HEK293 (cell line): ENCODE measurements around the gene SLC19A1.

Experiments used
- BCL6B ChIP-seq: fragments of 450-650 bp; formaldehyde crosslinking; IDR thresholded peaks from 2 replicates; pipeline ENCODE4 v1.5.1; 2017; ENCODE audit warnings: missing biosample characterization, missing genetic modification characterization
- GFI1B ChIP-seq: fragments of 450-650 bp; formaldehyde crosslinking; IDR thresholded peaks from 2 replicates; pipeline ENCODE4 v1.5.1; 2016; ENCODE audit warnings: missing biosample characterization, missing genetic modification characterization
- INSM2 ChIP-seq: fragments of 450-650 bp; formaldehyde crosslinking; IDR thresholded peaks from 2 replicates; pipeline ENCODE4 v1.5.1; 2016; ENCODE audit warnings: missing biosample characterization, missing genetic modification characterization
- KLF1 ChIP-seq: fragments of 450-650 bp; formaldehyde crosslinking; IDR thresholded peaks from 2 replicates; pipeline ENCODE4 v1.5.1; 2016; ENCODE audit warnings: missing biosample characterization, missing genetic modification characterization
- KLF7 ChIP-seq: fragments of 450-650 bp; formaldehyde crosslinking; IDR thresholded peaks from 2 replicates; pipeline ENCODE4 v1.5.1; 2016; ENCODE audit warnings: missing biosample characterization, missing genetic modification characterization, borderline replicate concordance
- KLF8 ChIP-seq: fragments of 450-650 bp; formaldehyde crosslinking; IDR thresholded peaks from 2 replicates; pipeline ENCODE4 v1.5.1; 2016; ENCODE audit warnings: missing biosample characterization, missing genetic modification characterization
- MEIS1 ChIP-seq: sonication (generic); formaldehyde crosslinking; IDR thresholded peaks from 2 replicates; pipeline ENCODE4 v1.8.1; 2022; ENCODE audit warnings: missing genetic modification reagents, mild to moderate bottlenecking, borderline replicate concordance
- MYNN ChIP-seq: fragments of 450-650 bp; formaldehyde crosslinking; IDR thresholded peaks from 2 replicates; pipeline ENCODE4 v1.5.1; 2016; ENCODE audit warnings: missing biosample characterization, missing genetic modification characterization, borderline replicate concordance
- OVOL3 ChIP-seq: fragments of 450-650 bp; formaldehyde crosslinking; IDR thresholded peaks from 2 replicates; pipeline ENCODE4 v1.5.1; 2016; ENCODE audit warnings: missing biosample characterization, missing genetic modification characterization
- SALL2 ChIP-seq: fragments of 450-650 bp; formaldehyde crosslinking; IDR thresholded peaks from 2 replicates; pipeline ENCODE4 v1.5.0; 2017; ENCODE audit warnings: missing biosample characterization, mild to moderate bottlenecking, missing genetic modification characterization, borderline replicate concordance
- SETDB1 ChIP-seq: IDR thresholded peaks from one replicate; pipeline ENCODE4 v1.6.1; 2017; ENCODE audit warnings: mild to moderate bottlenecking, low read length, moderate library complexity, mixed read lengths; ENCODE audit not compliant: insufficient read length
- SP3 ChIP-seq: fragments of 450-650 bp; formaldehyde crosslinking; IDR thresholded peaks from 2 replicates; pipeline ENCODE4 v1.5.1; 2016; ENCODE audit warnings: missing biosample characterization, missing genetic modification characterization
- YY1 ChIP-seq: fragments of 450-650 bp; formaldehyde crosslinking; IDR thresholded peaks from 2 replicates; pipeline ENCODE4 v1.5.1; 2018; ENCODE audit warnings: missing biosample characterization, missing genetic modification characterization
- YY2 ChIP-seq: fragments of 450-650 bp; formaldehyde crosslinking; IDR thresholded peaks from 2 replicates; pipeline ENCODE4 v1.5.1; 2016; ENCODE audit warnings: missing biosample characterization, missing genetic modification characterization
- ZBTB8A ChIP-seq: fragments of 450-650 bp; formaldehyde crosslinking; IDR thresholded peaks from 2 replicates; pipeline ENCODE4 v1.5.1; 2016; ENCODE audit warnings: missing biosample characterization, missing genetic modification characterization
- ZNF10 ChIP-seq: fragments of 450-650 bp; formaldehyde crosslinking; IDR thresholded peaks from 2 replicates; pipeline ENCODE4 v1.5.1; 2017; ENCODE audit warnings: missing biosample characterization, missing genetic modification characterization
- ZNF214 ChIP-seq: fragments of 450-650 bp; formaldehyde crosslinking; IDR thresholded peaks from 2 replicates; pipeline ENCODE4 v1.5.1; 2017; ENCODE audit warnings: missing biosample characterization, mild to moderate bottlenecking, missing genetic modification characterization, borderline replicate concordance
- ZNF292 ChIP-seq: fragments of 450-650 bp; formaldehyde crosslinking; IDR thresholded peaks from 2 replicates; pipeline ENCODE4 v1.5.1; 2016; ENCODE audit warnings: low read depth, missing biosample characterization, missing genetic modification characterization, borderline replicate concordance
- ZNF335 ChIP-seq: fragments of 450-650 bp; formaldehyde crosslinking; conservative IDR thresholded peaks from 2 replicates; pipeline ENCODE4 v1.5.1; 2016; ENCODE audit warnings: missing biosample characterization, missing genetic modification characterization
- ZNF473 ChIP-seq: fragments of 450-650 bp; formaldehyde crosslinking; IDR thresholded peaks from 2 replicates; pipeline ENCODE4 v1.5.1; 2017; ENCODE audit warnings: missing biosample characterization, missing genetic modification characterization
- ZNF514 ChIP-seq: fragments of 450-650 bp; formaldehyde crosslinking; IDR thresholded peaks from 2 replicates; pipeline ENCODE4 v1.5.1; 2016; ENCODE audit warnings: missing biosample characterization, missing genetic modification characterization
- ZNF530 ChIP-seq: fragments of 450-650 bp; formaldehyde crosslinking; IDR thresholded peaks from 2 replicates; pipeline ENCODE4 v1.5.1; 2016; ENCODE audit warnings: low read depth, missing biosample characterization, missing genetic modification characterization
- ZNF596 ChIP-seq: fragments of 450-650 bp; IDR thresholded peaks from 2 replicates; pipeline ENCODE4 v1.5.0; 2018; ENCODE audit warnings: missing biosample characterization, mild to moderate bottlenecking, missing genetic modification characterization, moderate library complexity
- ZNF670 ChIP-seq: fragments of 450-650 bp; formaldehyde crosslinking; IDR thresholded peaks from 2 replicates; pipeline ENCODE4 v1.5.1; 2016; ENCODE audit warnings: missing biosample characterization, missing genetic modification characterization, low read depth
- ZNF692 ChIP-seq: fragments of 450-650 bp; formaldehyde crosslinking; IDR thresholded peaks from 2 replicates; pipeline ENCODE4 v1.5.1; 2016; ENCODE audit warnings: missing biosample characterization, missing genetic modification characterization
- ZNF76 ChIP-seq: fragments of 450-650 bp; formaldehyde crosslinking; IDR thresholded peaks from 2 replicates; pipeline ENCODE4; 2016; ENCODE audit warnings: low read depth, missing biosample characterization, missing genetic modification characterization, borderline replicate concordance
- ZNF785 ChIP-seq: fragments of 450-650 bp; formaldehyde crosslinking; IDR thresholded peaks from 2 replicates; pipeline ENCODE4 v1.5.1; 2016; ENCODE audit warnings: missing biosample characterization, missing genetic modification characterization
- ZNF791 ChIP-seq: fragments of 450-650 bp; formaldehyde crosslinking; IDR thresholded peaks from 2 replicates; pipeline ENCODE4 v1.5.1; 2016; ENCODE audit warnings: missing biosample characterization, missing genetic modification characterization
- TF ChIP-seq, protein P1 (sequence below): fragments of 450-650 bp; formaldehyde crosslinking; IDR thresholded peaks from 2 replicates; pipeline ENCODE4 v1.5.1; 2016; ENCODE audit warnings: missing biosample characterization, missing genetic modification characterization
- TF ChIP-seq, protein P2 (sequence below): fragments of 450-650 bp; formaldehyde crosslinking; IDR thresholded peaks from 2 replicates; pipeline ENCODE4 v1.5.0; 2017; ENCODE audit warnings: missing biosample characterization, missing genetic modification characterization, borderline replicate concordance
- TF ChIP-seq, protein P3 (sequence below): IDR thresholded peaks from 2 replicates; pipeline ENCODE4 v1.6.1; 2011; ENCODE audit warnings: mild to moderate bottlenecking, low read depth, low read length, borderline replicate concordance

SLC19A1 gene

GRCh38 chr21:45507888-45508508 is 34.2 kb downstream of the SLC19A1 start (continued):
- TF ChIP-seq YY1 (tag by site-specific recombination), result no peak
- TF ChIP-seq ZNF692, result no peak
- no peak for TF ChIP-seq ZNF76 (tag by site-specific recombination)
- no peak for TF ChIP-seq ZNF670 (tag by site-specific recombination)
- no peak for TF ChIP-seq SALL2 (tag by site-specific recombination)
- no peak for TF ChIP-seq GFI1B
- TF ChIP-seq KLF8 (tag by site-specific recombination), result peak; percentile 79
- TF ChIP-seq ZNF10, result no peak
- no peak for TF ChIP-seq MEIS1 (CRISPR knock-in tag)
- TF ChIP-seq ZNF785 (tag by site-specific recombination), result 0 out of 2 replicates have a peak, but pooled peaks have one; percentile 26
- TF ChIP-seq ZNF791, result peak; percentile 55; the same call in 1 of the 2 replicates
- TF ChIP-seq ZNF596 (tag by site-specific recombination), result no peak
- TF ChIP-seq, protein P1, sequence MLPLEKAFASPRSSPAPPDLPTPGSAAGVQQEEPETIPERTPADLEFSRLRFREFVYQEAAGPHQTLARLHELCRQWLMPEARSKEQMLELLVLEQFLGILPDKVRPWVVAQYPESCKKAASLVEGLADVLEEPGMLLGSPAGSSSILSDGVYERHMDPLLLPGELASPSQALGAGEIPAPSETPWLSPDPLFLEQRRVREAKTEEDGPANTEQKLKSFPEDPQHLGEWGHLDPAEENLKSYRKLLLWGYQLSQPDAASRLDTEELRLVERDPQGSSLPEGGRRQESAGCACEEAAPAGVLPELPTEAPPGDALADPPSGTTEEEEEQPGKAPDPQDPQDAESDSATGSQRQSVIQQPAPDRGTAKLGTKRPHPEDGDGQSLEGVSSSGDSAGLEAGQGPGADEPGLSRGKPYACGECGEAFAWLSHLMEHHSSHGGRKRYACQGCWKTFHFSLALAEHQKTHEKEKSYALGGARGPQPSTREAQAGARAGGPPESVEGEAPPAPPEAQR (tag by site-specific recombination), result no peak
- TF ChIP-seq, protein P2, sequence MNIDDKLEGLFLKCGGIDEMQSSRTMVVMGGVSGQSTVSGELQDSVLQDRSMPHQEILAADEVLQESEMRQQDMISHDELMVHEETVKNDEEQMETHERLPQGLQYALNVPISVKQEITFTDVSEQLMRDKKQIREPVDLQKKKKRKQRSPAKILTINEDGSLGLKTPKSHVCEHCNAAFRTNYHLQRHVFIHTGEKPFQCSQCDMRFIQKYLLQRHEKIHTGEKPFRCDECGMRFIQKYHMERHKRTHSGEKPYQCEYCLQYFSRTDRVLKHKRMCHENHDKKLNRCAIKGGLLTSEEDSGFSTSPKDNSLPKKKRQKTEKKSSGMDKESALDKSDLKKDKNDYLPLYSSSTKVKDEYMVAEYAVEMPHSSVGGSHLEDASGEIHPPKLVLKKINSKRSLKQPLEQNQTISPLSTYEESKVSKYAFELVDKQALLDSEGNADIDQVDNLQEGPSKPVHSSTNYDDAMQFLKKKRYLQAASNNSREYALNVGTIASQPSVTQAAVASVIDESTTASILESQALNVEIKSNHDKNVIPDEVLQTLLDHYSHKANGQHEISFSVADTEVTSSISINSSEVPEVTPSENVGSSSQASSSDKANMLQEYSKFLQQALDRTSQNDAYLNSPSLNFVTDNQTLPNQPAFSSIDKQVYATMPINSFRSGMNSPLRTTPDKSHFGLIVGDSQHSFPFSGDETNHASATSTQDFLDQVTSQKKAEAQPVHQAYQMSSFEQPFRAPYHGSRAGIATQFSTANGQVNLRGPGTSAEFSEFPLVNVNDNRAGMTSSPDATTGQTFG (tag by site-specific recombination), result peak; percentile 57; the same call in 1 of the 2 replicates
- TF ChIP-seq KLF1 (tag by site-specific recombination), result peak; percentile 17; the same call in 1 of the 2 replicates
- TF ChIP-seq INSM2 (tag by site-specific recombination), result peak; percentile 60; the same call in 1 of the 2 replicates
- TF ChIP-seq ZNF335 (tag by site-specific recombination), result no peak
- no peak for TF ChIP-seq SP3 (tag by site-specific recombination)
- no peak for TF ChIP-seq BCL6B (tag by site-specific recombination)
- TF ChIP-seq, protein P3, sequence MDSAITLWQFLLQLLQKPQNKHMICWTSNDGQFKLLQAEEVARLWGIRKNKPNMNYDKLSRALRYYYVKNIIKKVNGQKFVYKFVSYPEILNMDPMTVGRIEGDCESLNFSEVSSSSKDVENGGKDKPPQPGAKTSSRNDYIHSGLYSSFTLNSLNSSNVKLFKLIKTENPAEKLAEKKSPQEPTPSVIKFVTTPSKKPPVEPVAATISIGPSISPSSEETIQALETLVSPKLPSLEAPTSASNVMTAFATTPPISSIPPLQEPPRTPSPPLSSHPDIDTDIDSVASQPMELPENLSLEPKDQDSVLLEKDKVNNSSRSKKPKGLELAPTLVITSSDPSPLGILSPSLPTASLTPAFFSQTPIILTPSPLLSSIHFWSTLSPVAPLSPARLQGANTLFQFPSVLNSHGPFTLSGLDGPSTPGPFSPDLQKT, result no peak
- TF ChIP-seq ZNF514 (tag by site-specific recombination), result no peak; the same call in 1 of the 2 replicates
- TF ChIP-seq ZNF530 (tag by site-specific recombination), result no peak
- TF ChIP-seq ZNF292, result peak; percentile 5; the same call in 1 of the 2 replicates
- TF ChIP-seq ZBTB8A (tag by site-specific recombination), result no peak
- TF ChIP-seq KLF7, result peak; percentile 47; the same call in 1 of the 2 replicates
- TF ChIP-seq ZNF214, result no peak
- TF ChIP-seq YY2 (tag by site-specific recombination), result no peak
- no peak for TF ChIP-seq MYNN
- no peak for TF ChIP-seq SETDB1
- no peak for TF ChIP-seq OVOL3 (tag by site-specific recombination)
- peak; percentile 78; the same call in 1 of the 2 replicates for TF ChIP-seq ZNF473 (tag by site-specific recombination)
